ENCODE data around the gene FAM131B. TPM values are rescaled to one million over a fixed set of nuclear protein-coding genes. Genes with fewer than 3 reads are reported as not detected.

FAM131B gene
- total RNA-seq, 1 donor from 2014 or later, result 15.5 TPM

DNA sequence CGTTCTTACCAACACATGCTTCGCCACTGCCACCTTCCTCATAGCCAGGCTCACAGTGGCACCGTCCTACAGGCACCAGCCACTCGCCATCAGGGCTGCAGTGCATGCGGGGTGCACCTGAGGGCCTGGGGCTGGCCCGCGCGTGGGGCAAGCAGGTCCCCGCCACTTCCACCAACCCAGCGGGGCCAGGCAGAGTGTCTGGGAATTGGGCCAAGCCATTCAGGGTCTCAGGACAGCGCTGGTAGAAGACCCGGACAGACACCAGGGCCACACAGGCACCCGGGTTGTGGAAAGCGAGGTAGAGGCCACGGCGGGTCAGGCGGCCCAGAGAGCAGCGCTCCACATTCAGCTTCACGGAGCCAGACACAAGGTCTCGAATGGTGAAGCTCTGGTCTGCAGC, 37.1 kb upstream of the FAM131B start:
- DNase-seq (ENCODE audit: low read depth, low spot score), result no peak
- H3K4me3 Mint-ChIP-seq, result no peak overlapping the region
- H3K27ac Mint-ChIP-seq (ENCODE audit: unreplicated experiment), result no peak overlapping the region
- no peaks in the 10 kb centered on the region for H3K36me3 Mint-ChIP-seq (ENCODE audit: low read depth)
- TF ChIP-seq, protein P1, sequence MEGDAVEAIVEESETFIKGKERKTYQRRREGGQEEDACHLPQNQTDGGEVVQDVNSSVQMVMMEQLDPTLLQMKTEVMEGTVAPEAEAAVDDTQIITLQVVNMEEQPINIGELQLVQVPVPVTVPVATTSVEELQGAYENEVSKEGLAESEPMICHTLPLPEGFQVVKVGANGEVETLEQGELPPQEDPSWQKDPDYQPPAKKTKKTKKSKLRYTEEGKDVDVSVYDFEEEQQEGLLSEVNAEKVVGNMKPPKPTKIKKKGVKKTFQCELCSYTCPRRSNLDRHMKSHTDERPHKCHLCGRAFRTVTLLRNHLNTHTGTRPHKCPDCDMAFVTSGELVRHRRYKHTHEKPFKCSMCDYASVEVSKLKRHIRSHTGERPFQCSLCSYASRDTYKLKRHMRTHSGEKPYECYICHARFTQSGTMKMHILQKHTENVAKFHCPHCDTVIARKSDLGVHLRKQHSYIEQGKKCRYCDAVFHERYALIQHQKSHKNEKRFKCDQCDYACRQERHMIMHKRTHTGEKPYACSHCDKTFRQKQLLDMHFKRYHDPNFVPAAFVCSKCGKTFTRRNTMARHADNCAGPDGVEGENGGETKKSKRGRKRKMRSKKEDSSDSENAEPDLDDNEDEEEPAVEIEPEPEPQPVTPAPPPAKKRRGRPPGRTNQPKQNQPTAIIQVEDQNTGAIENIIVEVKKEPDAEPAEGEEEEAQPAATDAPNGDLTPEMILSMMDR (conservative IDR thresholded peaks at IDR 0.05), result no peak
- no peaks in the 10 kb centered on the region for H3K27me3 Mint-ChIP-seq (ENCODE audit: low read depth)
- peaks cover 4% of the 10 kb centered on the region for H3K4me1 Mint-ChIP-seq
- H3K9me3 Mint-ChIP-seq, result no peaks in the 10 kb centered on the region

DNA sequence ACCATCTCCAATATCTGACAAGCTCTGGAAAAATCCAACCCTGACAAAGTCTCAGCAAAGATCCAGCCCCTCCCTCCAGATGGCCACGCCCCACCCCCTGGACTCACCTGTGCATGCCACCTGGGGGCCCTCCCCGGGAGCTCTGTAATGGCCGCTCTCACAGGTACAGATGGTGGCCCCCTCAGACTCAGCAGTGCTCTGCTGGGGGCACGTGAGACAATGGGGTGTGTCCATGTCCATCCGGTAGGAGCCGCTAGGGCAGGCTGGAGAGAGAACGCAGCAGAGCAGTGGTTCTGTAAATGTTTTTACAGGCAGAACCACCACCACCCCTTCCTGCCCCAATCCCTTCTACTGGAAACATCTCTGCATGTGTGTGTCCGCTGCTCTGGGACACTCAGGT, 36.6 kb upstream of the FAM131B start:
- Mint-ChIP-seq H3K36me3 (ENCODE audit: low read depth) (no peaks in the 10 kb centered on the region), H3K9me3 (no peaks in the 10 kb centered on the region), H3K27me3 (ENCODE audit: low read depth) (no peaks in the 10 kb centered on the region), H3K4me3 (no peak overlapping the region), H3K27ac (ENCODE audit: unreplicated experiment) (no peak overlapping the region), H3K4me1 (peaks cover 4% of the 10 kb centered on the region)
- no peak for DNase-seq (ENCODE audit: low read depth, low spot score)
- TF ChIP-seq, protein P1 (conservative IDR thresholded peaks at IDR 0.05), result no peak

DNA sequence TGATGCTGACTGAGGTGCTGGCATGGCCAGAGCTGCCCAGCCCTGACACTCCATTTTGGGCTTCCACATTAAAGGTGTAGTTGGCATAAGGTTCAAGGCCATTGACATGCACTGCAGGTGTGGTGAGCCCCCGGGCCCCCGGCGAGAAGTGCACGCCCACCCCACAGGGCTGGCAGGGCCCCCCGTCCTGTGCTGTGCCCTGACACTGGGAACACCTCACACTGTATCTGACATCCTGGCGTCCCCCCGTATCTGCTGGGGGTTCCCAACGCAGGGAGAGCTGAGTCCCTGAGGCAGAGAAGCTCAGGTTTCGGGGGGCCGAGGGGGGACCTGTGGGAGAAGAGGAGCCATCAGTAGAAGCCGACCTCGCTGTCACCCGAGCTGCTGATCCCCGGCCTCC, 36.1 kb upstream of the FAM131B start:
- H3K9me3 Mint-ChIP-seq, result no peaks in the 10 kb centered on the region
- no peak overlapping the region for H3K4me3 Mint-ChIP-seq
- no peaks in the 10 kb centered on the region for H3K36me3 Mint-ChIP-seq (ENCODE audit: low read depth)
- TF ChIP-seq, protein P1 (conservative IDR thresholded peaks at IDR 0.05), result no peak
- peaks cover 4% of the 10 kb centered on the region for H3K4me1 Mint-ChIP-seq
- DNase-seq (ENCODE audit: low read depth, low spot score), result no peak
- H3K27ac Mint-ChIP-seq (ENCODE audit: unreplicated experiment), result no peak overlapping the region
- H3K27me3 Mint-ChIP-seq (ENCODE audit: low read depth), result no peaks in the 10 kb centered on the region

DNA sequence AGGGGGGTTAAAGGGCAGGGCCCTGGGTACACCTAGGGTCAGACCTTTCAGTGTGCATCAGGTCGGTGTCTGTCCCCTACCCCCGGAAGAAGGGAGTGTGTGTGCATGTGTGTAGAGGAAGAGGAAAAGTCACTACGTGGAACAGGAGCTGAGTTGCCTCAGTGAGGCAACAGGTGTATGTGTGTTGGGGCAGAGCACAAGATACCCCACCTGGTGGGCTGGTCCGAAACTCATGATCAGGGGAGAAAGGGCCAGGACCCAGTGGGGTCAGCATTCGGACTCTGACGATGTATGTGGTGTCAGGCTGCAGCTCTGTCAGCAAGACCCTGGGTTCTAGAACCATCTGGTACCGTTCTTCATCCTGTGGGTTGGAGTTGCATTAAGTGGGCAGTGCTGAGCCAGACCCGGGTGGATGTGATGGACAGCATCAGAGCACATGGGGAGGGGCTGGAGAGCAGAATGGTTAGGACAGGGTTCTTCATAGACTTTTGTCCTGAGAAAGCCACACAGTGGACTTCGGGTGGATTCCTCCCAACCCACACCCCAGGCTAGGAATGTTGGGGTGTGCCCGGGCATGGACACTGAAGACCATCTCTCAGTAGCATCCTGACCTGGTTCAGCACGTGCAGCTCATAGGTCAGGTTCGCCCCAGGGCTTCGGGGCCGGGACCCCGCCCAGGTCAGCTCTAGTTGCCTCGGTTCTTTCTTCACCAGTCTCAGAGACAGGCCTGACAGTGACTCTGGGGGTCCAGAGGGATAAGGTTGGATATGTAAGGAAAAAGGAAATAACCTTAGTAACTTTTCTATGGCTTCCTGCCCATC, 35.4 kb upstream of the FAM131B start:
- Mint-ChIP-seq H3K27me3 (ENCODE audit: low read depth) (no peaks in the 10 kb centered on the region), H3K36me3 (ENCODE audit: low read depth) (no peaks in the 10 kb centered on the region), H3K27ac (ENCODE audit: unreplicated experiment) (peak overlapping the region; percentile 35), H3K4me3 (no peak overlapping the region), H3K9me3 (no peaks in the 10 kb centered on the region), H3K4me1 (peaks cover 4% of the 10 kb centered on the region)
- TF ChIP-seq, protein P1 (conservative IDR thresholded peaks at IDR 0.05), result no peak
- DNase-seq (ENCODE audit: low read depth, low spot score), result no peak

DNA sequence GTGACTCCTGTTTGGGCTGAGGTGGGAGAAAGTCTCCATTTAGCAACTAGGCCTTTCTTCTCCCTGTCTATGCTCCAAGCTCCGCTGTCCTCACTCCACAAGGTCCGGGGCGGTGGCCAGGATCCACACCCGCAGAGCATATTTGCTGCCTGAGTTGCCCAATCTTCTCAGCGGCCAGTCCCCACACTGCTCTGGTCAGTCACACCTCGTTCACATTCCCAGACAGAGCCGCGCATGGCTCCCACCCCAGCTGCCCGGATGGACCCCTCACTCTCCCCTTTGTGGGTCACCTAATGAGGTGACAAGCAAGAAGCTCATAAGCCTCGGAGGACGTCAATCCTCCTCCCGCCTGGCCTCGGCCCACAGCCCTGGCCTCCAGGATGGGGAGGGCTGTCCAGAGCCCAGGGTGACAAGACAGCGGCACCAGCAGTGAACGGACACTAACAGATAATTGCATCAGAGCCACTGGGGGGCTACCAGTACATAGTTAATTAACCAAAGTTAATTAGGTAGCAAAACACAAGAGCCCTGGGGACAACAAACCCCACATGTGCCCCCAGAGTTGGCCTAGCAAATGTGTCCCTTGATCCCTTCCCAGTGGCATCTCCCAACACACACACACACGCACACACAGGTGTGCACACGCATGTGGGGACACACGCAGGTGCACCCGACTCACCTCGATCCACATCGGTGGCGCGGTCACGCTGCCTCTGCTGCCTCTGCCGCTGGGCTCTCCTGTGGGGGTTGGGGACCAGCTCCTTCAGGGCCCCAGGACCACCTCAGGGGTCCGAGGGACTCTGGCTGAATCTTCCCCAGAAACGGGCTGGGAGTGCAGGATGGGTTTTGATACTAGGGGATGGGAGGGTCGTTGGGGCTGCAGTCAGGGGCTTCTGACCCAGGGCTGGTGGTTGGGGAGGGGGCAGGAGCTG, 34.4 kb upstream of the FAM131B start:
- Mint-ChIP-seq H3K27ac (ENCODE audit: unreplicated experiment) (no peak overlapping the region), H3K9me3 (no peaks in the 10 kb centered on the region), H3K4me3 (no peak overlapping the region), H3K27me3 (ENCODE audit: low read depth) (no peaks in the 10 kb centered on the region), H3K36me3 (ENCODE audit: low read depth) (no peaks in the 10 kb centered on the region), H3K4me1 (peaks cover 4% of the 10 kb centered on the region)
- TF ChIP-seq, protein P1 (conservative IDR thresholded peaks at IDR 0.05), result no peak
- no peak for DNase-seq (ENCODE audit: low read depth, low spot score)
